Loucy (cell line): Measurements from ENCODE around the gene FEM1A.

ENCODE experiments used
- H2AFZ ChIP-seq: fragments of 200-600 bp; sonication (generic); 2 replicates; pipeline ENCODE4 v1.6.0; 2016; ENCODE audit warnings: antibody characterized with exemption, mild to moderate bottlenecking, low read length, moderate library complexity
- H3F3A ChIP-seq: fragments of 200-600 bp; 2 replicates; pipeline ENCODE4 v1.6.0; 2016; ENCODE audit warnings: antibody characterized with exemption, low read depth, mild to moderate bottlenecking
- H3K27me3 ChIP-seq: fragments of 200-600 bp; sonication (generic); 2 replicates; pipeline ENCODE4 v1.6.1; 2014; ENCODE audit warnings: low read length, mild to moderate bottlenecking; ENCODE audit not compliant: insufficient read depth, poor library complexity, severe bottlenecking
- H3K36me3 ChIP-seq: fragments of 200-600 bp; sonication (generic); 2 replicates; pipeline ENCODE4 v1.6.1; 2016; ENCODE audit warnings: low read length; ENCODE audit not compliant: insufficient read depth
- H3K4me1 ChIP-seq: fragments of 200-600 bp; sonication (generic); 2 replicates; pipeline ENCODE4 v1.5.1; 2014; ENCODE audit warnings: low read length, mild to moderate bottlenecking; ENCODE audit not compliant: insufficient read depth, poor library complexity, severe bottlenecking
- H3K4me2 ChIP-seq: fragments of 200-600 bp; sonication (generic); 2 replicates; pipeline ENCODE4 v1.6.0; 2014; ENCODE audit warnings: antibody characterized with exemption, low read length, low read depth, mild to moderate bottlenecking; ENCODE audit not compliant: poor library complexity, severe bottlenecking
- H3K4me3 ChIP-seq: fragments of 200-600 bp; sonication (generic); 2 replicates; pipeline ENCODE4 v1.5.1; 2014; ENCODE audit warnings: low read length, mild to moderate bottlenecking, mixed read lengths; ENCODE audit not compliant: poor library complexity, severe bottlenecking
- H3K79me2 ChIP-seq: fragments of 200-600 bp; sonication (generic); 2 replicates; pipeline ENCODE4 v1.6.1; 2014; ENCODE audit warnings: low read length; ENCODE audit not compliant: insufficient read depth
- H3K9ac ChIP-seq: fragments of 200-600 bp; sonication (generic); 2 replicates; pipeline ENCODE4 v1.6.0; 2014; ENCODE audit warnings: mild to moderate bottlenecking, low read depth, low read length, moderate library complexity; ENCODE audit not compliant: poor library complexity, severe bottlenecking
- H3K9me2 ChIP-seq: fragments of 200-600 bp; sonication (generic); replicated peaks from 2 replicates; pipeline ENCODE4 v1.6.1; 2016; ENCODE audit warnings: low read depth, low read length, mixed read lengths
- H3K9me3 ChIP-seq: fragments of 200-600 bp; sonication (generic); 2 replicates; pipeline ENCODE4 v1.6.1; 2014; ENCODE audit warnings: mild to moderate bottlenecking, antibody characterized with exemption, low read length, low read depth; ENCODE audit not compliant: insufficient read depth
- H4K20me1 ChIP-seq: fragments of 200-600 bp; sonication (generic); 2 replicates; pipeline ENCODE4 v1.6.0; 2014; ENCODE audit warnings: antibody characterized with exemption, low read length, mild to moderate bottlenecking; ENCODE audit not compliant: insufficient read depth, poor library complexity, severe bottlenecking
- CTCF ChIP-seq: fragments of 200-600 bp; sonication (generic); conservative IDR thresholded peaks from 2 replicates; pipeline ENCODE4 v1.5.1; 2014; ENCODE audit warnings: mild to moderate bottlenecking, antibody characterized with exemption, low read length
- EZH2phosphoT487 ChIP-seq: fragments of 200-600 bp; IDR thresholded peaks from 2 replicates; pipeline ENCODE4 v1.6.1; 2018; ENCODE audit warnings: antibody characterized with exemption, mild to moderate bottlenecking, moderate library complexity, borderline replicate concordance

FEM1A gene

GRCh38 chr19:4816202-4816949, 24.8 kb downstream of the FEM1A start:
- peaks cover 21% of the 10 kb centered on the region; the same call in 1 of the 2 replicates for H3K36me3 ChIP-seq
- peak overlapping the region; percentile 63 for H3K4me2 ChIP-seq
- TF ChIP-seq CTCF (no peak), EZH2phosphoT487 (no peak)
- H3K9me2 ChIP-seq: no peaks in the 10 kb centered on the region
- no peaks in the 10 kb centered on the region for H3K9me3 ChIP-seq
- peak overlapping the region; percentile 62 for H3K4me3 ChIP-seq
- H3K27me3 ChIP-seq: no peaks in the 10 kb centered on the region
- no peaks in the 10 kb centered on the region for H4K20me1 ChIP-seq
- peak overlapping the region; percentile 83 for H2AFZ ChIP-seq
- no peaks in the 10 kb centered on the region for H3K79me2 ChIP-seq
- H3F3A ChIP-seq: no peaks in the 10 kb centered on the region
- peak overlapping the region; percentile 50 for H3K9ac ChIP-seq
- H3K4me1 ChIP-seq: peaks cover 7% of the 10 kb centered on the region

- H2AFZ ChIP-seq: no peak overlapping the region
- no peak overlapping the region for H3K4me2 ChIP-seq
- H3K27me3 ChIP-seq: no peaks in the 10 kb centered on the region
- H4K20me1 ChIP-seq: no peaks in the 10 kb centered on the region
- H3F3A ChIP-seq: no peaks in the 10 kb centered on the region
- H3K36me3 ChIP-seq: peaks cover 21% of the 10 kb centered on the region; the same call in 1 of the 2 replicates
- no peaks in the 10 kb centered on the region for H3K9me2 ChIP-seq
- H3K4me1 ChIP-seq: peaks cover 7% of the 10 kb centered on the region
- no peak overlapping the region for H3K4me3 ChIP-seq
- H3K9ac ChIP-seq: no peak overlapping the region
- no peaks in the 10 kb centered on the region for H3K79me2 ChIP-seq
- no peak for TF ChIP-seq CTCF
- TF ChIP-seq EZH2phosphoT487: no peak
- no peaks in the 10 kb centered on the region for H3K9me3 ChIP-seq
Measured at GRCh38 chr19:4816950-4817278, 25.4 kb downstream of the FEM1A start.

- Histone ChIP-seq H3K79me2 (no peaks in the 10 kb centered on the region), H3K4me1 (peaks cover 7% of the 10 kb centered on the region), H2AFZ (no peak overlapping the region), H3K4me3 (no peak overlapping the region), H3K9ac (no peak overlapping the region), H3K36me3 (peaks cover 21% of the 10 kb centered on the region; the same call in 1 of the 2 replicates), H3K9me3 (no peaks in the 10 kb centered on the region), H3K27me3 (no peaks in the 10 kb centered on the region), H3F3A (no peaks in the 10 kb centered on the region), H3K4me2 (no peak overlapping the region), H3K9me2 (no peaks in the 10 kb centered on the region), H4K20me1 (no peaks in the 10 kb centered on the region)
- TF ChIP-seq EZH2phosphoT487 (no peak), CTCF (no peak)
Measured at GRCh38 chr19:4817467-4818277, 26.1 kb downstream of the FEM1A start.
